AG04449 (cell line): ENCODE results near the gene CEACAM19.

Source experiments
- CTCF ChIA-PET: fragments of 350-600 bp; formaldehyde crosslinking; extraction: SDS; loops from one replicate; lab custom pipeline; 2021; ENCODE audit warnings: antibody characterized with exemption; lab: Yijun Ruan, JAX
- POLR2A ChIA-PET: fragments of 400-600, 350-600 bp; formaldehyde crosslinking; extraction: SDS; loops from one replicate; lab custom pipeline; 2020; ENCODE audit warnings: antibody characterized with exemption, inconsistent platforms; lab: Yijun Ruan, JAX
- DNase-seq: peaks from one replicate; pipeline ENCODE4 v3.0.0-alpha.2; 2010; ENCODE audit warnings: low read depth, low spot score
- H3K4me3 ChIP-seq: 2 replicates; pipeline ENCODE4 v1.5.1; 2011; ENCODE audit warnings: low read depth, mild to moderate bottlenecking, control low read depth, low read length
- TF ChIP-seq, protein P1 (sequence below): IDR thresholded peaks from one replicate; pipeline ENCODE4 v1.5.1; 2011; ENCODE audit warnings: mild to moderate bottlenecking, moderate library complexity, low read length, control low read depth, inconsistent platforms; ENCODE audit not compliant: insufficient read depth; ENCODE audit errors: missing control alignments

Gene CEACAM19

GRCh38 chr19:44643605-44644401, 27.5 kb upstream of the CEACAM19 start, which contains the start of gene PVR:
Gene PVR (plus strand): TSS chr19:44643910. CDS start chr19:44644097, 187 bp downstream.
- ChIA-PET CTCF (interaction anchor here (0.9 to 3.4 kb wide), 9 partner anchors 10 to 127 kb away, joined by 3 to 15 read pairs (median 4); no protein-coding TSS in a partner anchor), POLR2A (interaction anchor here (0.7 to 1.4 kb wide), 5 partner anchors 11 to 55 kb away, joined by 4 to 12 read pairs (median 4); no protein-coding TSS in a partner anchor)
- no peak for DNase-seq
- H3K4me3 ChIP-seq = peak within 1 kb of the TSS; percentile 90
- TF ChIP-seq, protein P1, sequence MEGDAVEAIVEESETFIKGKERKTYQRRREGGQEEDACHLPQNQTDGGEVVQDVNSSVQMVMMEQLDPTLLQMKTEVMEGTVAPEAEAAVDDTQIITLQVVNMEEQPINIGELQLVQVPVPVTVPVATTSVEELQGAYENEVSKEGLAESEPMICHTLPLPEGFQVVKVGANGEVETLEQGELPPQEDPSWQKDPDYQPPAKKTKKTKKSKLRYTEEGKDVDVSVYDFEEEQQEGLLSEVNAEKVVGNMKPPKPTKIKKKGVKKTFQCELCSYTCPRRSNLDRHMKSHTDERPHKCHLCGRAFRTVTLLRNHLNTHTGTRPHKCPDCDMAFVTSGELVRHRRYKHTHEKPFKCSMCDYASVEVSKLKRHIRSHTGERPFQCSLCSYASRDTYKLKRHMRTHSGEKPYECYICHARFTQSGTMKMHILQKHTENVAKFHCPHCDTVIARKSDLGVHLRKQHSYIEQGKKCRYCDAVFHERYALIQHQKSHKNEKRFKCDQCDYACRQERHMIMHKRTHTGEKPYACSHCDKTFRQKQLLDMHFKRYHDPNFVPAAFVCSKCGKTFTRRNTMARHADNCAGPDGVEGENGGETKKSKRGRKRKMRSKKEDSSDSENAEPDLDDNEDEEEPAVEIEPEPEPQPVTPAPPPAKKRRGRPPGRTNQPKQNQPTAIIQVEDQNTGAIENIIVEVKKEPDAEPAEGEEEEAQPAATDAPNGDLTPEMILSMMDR = no peak

- peak overlapping the region; percentile 90 for H3K4me3 ChIP-seq
- POLR2A ChIA-PET = interaction anchor here (0.7 to 1.4 kb wide), 4 partner anchors 10 to 41 kb away, joined by 4 to 12 read pairs (median 6); no protein-coding TSS in a partner anchor
- no peak for DNase-seq
- TF ChIP-seq, protein P1 = no peak
- CTCF ChIA-PET = interaction anchor here (0.9 to 3.4 kb wide), 7 partner anchors 9 to 126 kb away, joined by 3 to 15 read pairs (median 5); no protein-coding TSS in a partner anchor
These were observed 26.8 kb upstream of the CEACAM19 start for GRCh38 chr19:44644402-44645016.

DNA sequence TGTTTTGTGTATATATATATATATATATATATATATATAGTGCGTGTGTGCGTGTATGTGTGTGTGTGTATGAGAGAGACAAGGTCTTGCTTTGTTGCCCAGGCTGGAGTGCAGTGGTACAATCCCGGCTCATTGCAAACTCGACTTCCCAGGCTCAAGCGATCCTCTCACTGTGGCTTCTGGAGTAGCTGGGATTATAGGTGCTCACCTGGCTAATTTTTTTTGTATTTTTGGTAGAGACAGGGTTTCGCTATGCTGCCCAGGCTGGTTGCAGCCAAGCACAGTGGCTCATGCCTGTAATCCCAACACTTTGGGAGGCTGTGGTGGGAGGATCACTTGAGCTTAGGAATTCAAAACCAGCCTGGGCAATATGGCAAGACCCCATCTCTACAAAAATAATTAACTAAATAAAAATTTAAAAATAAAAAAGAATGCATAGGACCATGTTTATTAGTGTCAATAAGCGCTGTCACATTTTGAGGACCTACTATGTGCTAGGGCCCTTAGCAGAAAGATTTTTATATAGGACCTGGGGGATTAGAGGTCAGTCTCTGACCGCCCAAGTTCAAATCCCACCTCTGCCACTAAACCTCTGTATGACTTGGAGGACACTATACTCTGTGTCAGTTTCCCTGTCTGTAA, 25.8 kb upstream of the CEACAM19 start:
- peak overlapping the region; percentile 47 for H3K4me3 ChIP-seq
- no peak for DNase-seq
- ChIA-PET POLR2A (interaction anchor here (0.7 to 1.1 kb wide), 4 partner anchors 19 to 56 kb away, joined by 3 to 5 read pairs (median 3); no protein-coding TSS in a partner anchor), CTCF (interaction anchor here (1.0 to 3.4 kb wide), 2 partner anchors 12 to 125 kb away, joined by 5 to 7 read pairs; no protein-coding TSS in a partner anchor)
- TF ChIP-seq, protein P1 = no peak

GRCh38 chr19:44646049-44646416, 25.2 kb upstream of the CEACAM19 start:
- CTCF ChIA-PET = interaction anchor here (1.0 to 3.4 kb wide), 2 partner anchors 11 to 125 kb away, joined by 5 to 7 read pairs; no protein-coding TSS in a partner anchor
- POLR2A ChIA-PET = interaction anchor here (0.7 to 1.1 kb wide), 4 partner anchors 20 to 56 kb away, joined by 3 to 5 read pairs (median 3); no protein-coding TSS in a partner anchor
- no peak overlapping the region; the same call in 1 of the 2 replicates for H3K4me3 ChIP-seq
- TF ChIP-seq, protein P1 = no peak
- DNase-seq = no peak

- CTCF ChIA-PET = interaction anchor here (1.4 to 3.4 kb wide), 2 partner anchors 10 to 16 kb away, joined by 3 to 30 read pairs; no protein-coding TSS in a partner anchor
- TF ChIP-seq, protein P1 = no peak
- POLR2A ChIA-PET = no interaction called here
- no peak for DNase-seq
- no peak overlapping the region for H3K4me3 ChIP-seq
These were observed 24.1 kb upstream of the CEACAM19 start for GRCh38 chr19:44647144-44647543.
